Liver (tissue), 3 donors: ENCODE results near the gene COA8.

Experiments used
- CTCF ChIP-seq: fragments of 150-350 bp; IDR thresholded peaks from 2 replicates; pipeline ENCODE4 v1.5.1; 2017; ENCODE audit warnings: improper control_type of control experiment, low read depth, low read length; ENCODE audit not compliant: missing input control
- MAX ChIP-seq: IDR thresholded peaks from 2 replicates; pipeline ENCODE4 v1.6.1; 2016; ENCODE audit warnings: antibody characterized with exemption
- RAD21 ChIP-seq, 2 donors: IDR thresholded peaks; 2 replicates each; pipeline ENCODE4 v1.6.1; 2016; ENCODE audit warnings: antibody characterized with exemption in 2 of 2, mild to moderate bottlenecking in 2 of 2
- TAF1 ChIP-seq: conservative IDR thresholded peaks from 2 replicates; pipeline ENCODE4 v1.6.1; 2016; ENCODE audit warnings: antibody characterized with exemption, mild to moderate bottlenecking
- donor health status: healthy.
- donor health status: healthy.

GRCh38 chr14:103594265-103594664 lies 31.5 kb downstream of the COA8 start:
- no peak for TF ChIP-seq CTCF
- no peak for TF ChIP-seq RAD21 (IDR thresholded peaks at IDR 0.05)
- TF ChIP-seq TAF1 = no peak
- no peak for TF ChIP-seq MAX
